ENCODE results near the gene AIF1L.
"Not testable (repeated sequence)": the region's sequence is repeated elsewhere in the genome, so short reads cannot be mapped to it uniquely, and the experiment has no call there.

The AIF1L gene

DNA sequence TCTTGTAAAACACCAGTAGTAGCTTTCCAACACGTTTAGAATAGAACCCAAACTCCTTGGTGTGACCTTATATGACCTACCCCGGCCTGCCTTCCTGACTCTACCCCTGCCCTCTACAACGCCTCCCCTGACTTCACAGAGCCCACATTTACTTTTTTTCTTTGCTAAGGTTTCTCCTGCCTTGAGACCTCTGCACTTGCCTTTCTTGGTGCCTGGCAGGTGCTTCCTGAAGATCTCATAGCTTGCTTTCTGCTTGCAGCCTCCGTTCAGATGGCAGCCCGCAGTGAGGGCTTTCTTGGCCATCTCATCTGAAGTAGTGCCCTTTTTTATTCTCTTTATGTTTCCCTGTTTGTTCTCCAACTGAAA is 53.3 kb downstream of the AIF1L start:
- TF ChIP-seq, protein P1, sequence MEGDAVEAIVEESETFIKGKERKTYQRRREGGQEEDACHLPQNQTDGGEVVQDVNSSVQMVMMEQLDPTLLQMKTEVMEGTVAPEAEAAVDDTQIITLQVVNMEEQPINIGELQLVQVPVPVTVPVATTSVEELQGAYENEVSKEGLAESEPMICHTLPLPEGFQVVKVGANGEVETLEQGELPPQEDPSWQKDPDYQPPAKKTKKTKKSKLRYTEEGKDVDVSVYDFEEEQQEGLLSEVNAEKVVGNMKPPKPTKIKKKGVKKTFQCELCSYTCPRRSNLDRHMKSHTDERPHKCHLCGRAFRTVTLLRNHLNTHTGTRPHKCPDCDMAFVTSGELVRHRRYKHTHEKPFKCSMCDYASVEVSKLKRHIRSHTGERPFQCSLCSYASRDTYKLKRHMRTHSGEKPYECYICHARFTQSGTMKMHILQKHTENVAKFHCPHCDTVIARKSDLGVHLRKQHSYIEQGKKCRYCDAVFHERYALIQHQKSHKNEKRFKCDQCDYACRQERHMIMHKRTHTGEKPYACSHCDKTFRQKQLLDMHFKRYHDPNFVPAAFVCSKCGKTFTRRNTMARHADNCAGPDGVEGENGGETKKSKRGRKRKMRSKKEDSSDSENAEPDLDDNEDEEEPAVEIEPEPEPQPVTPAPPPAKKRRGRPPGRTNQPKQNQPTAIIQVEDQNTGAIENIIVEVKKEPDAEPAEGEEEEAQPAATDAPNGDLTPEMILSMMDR (IDR thresholded peaks at IDR 0.05; ENCODE audit: low read length, missing control alignments), result no peak
- DNase-seq (ENCODE audit: low read depth), result no peak
- H3K4me3 ChIP-seq (replicated peaks; ENCODE audit: low read depth, low read length), result no peak overlapping the region

DNA sequence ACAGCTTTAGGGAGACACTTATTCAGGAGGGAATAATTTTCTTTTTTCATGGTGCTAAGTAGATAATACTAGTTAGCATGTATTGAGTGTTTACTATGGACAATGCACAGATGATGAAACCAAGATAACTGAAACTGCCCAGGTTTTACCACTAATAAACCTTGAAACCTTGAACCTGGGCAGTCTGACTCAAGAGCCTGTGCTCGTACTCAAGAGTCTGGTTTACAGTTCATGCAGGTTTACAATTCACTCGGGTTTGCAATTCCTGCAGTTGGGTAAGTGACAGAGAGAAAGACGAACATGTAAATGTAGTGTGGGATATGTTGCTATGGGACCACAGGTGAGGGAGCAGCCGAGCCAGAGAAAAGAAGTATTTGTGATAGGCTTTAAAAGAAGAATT is 57.3 kb downstream of the AIF1L start:
- no peak overlapping the region for H3K4me3 ChIP-seq (replicated peaks; ENCODE audit: low read depth, low read length)
- TF ChIP-seq, protein P1 (IDR thresholded peaks at IDR 0.05; ENCODE audit: low read length, missing control alignments), result no peak
- no peak for DNase-seq (ENCODE audit: low read depth)

- DNase-seq (ENCODE audit: low read depth); H3K4me3 ChIP-seq (replicated peaks; ENCODE audit: low read depth, low read length): not testable (repeated sequence)
Measured at GRCh38 chr9:131158673-131159072, 62.3 kb downstream of the AIF1L start.

GRCh38 chr9:131160416-131161112 is 64.2 kb downstream of the AIF1L start:
- H3K4me3 ChIP-seq (replicated peaks; ENCODE audit: low read depth, low read length), result no peak overlapping the region
- TF ChIP-seq, protein P1 (IDR thresholded peaks at IDR 0.05; ENCODE audit: low read length, missing control alignments), result no peak
- no peak for DNase-seq (ENCODE audit: low read depth)

DNA sequence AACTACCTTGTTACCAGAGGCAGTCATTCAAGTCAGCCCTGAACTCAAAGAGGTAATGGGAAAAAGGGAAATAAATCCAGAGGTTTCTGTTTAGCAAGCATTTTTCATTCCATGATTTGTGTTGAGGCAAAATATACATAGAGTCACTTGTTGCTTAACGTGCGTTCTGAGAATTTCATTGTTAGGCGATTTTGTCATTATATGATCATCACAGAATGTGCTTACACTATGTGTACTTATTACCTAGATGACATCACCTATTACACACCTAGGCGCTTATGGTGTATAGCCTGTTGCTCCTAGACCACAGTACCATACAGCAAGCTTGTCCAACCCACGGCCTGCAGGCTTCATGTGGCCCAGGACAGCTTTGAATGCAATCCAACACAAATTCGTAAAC is 65.3 kb downstream of the AIF1L start:
- H3K4me3 ChIP-seq (replicated peaks; ENCODE audit: low read depth, low read length), result no peak overlapping the region
- TF ChIP-seq, protein P1 (IDR thresholded peaks at IDR 0.05; ENCODE audit: low read length, missing control alignments), result no peak
- no peak for DNase-seq (ENCODE audit: low read depth)

- no peak overlapping the region for H3K4me3 ChIP-seq (replicated peaks; ENCODE audit: low read depth, low read length)
- no peak for DNase-seq (ENCODE audit: low read depth)
- TF ChIP-seq, protein P1 (IDR thresholded peaks at IDR 0.05; ENCODE audit: low read length, missing control alignments), result no peak
Measured at GRCh38 chr9:131162886-131163285, 66.6 kb downstream of the AIF1L start.

DNA sequence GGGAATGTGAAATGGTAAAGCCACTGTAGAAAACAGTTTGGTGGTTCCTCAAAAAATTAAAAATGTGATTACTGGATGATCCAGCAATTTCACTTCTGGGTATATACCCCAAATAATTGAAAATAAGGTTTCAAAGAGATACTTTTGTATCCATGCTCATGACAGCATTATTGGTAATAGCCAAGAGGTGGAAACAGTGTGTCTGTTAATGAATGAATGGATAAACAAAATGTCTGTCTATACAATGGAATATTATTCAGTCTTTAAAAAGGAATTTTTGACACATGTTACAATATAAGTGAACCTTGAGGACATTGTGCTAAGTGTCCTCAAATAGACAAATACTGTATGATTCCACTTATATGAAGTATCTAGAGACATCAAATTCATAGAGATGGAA is 69.2 kb downstream of the AIF1L start:
- TF ChIP-seq, protein P1 (IDR thresholded peaks at IDR 0.05; ENCODE audit: low read length, missing control alignments), result no peak
- DNase-seq (ENCODE audit: low read depth), result no peak
- no peak overlapping the region for H3K4me3 ChIP-seq (replicated peaks; ENCODE audit: low read depth, low read length)
